Neuronal stem cell (in vitro differentiated cells): ENCODE measurements around the gene MCUB.

Experiments used
- DNase-seq: peaks from one replicate; pipeline ENCODE4 v3.0.0-alpha.2; 2013; ENCODE audit warnings: low spot score
- H2AFZ ChIP-seq: one replicate; pipeline ENCODE4 v1.6.1; 2013; ENCODE audit warnings: mild to moderate bottlenecking, low read length, inconsistent platforms
- H2AK5ac ChIP-seq: 2 replicates; pipeline ENCODE4 v1.6.1; 2013; ENCODE audit warnings: low read depth, mild to moderate bottlenecking, inconsistent platforms, low read length, moderate library complexity, mixed read lengths
- H2BK120ac ChIP-seq: 2 replicates; pipeline ENCODE4 v1.6.1; 2013; ENCODE audit warnings: low read depth, mild to moderate bottlenecking, inconsistent platforms, low read length, moderate library complexity, mixed read lengths
- H2BK12ac ChIP-seq: one replicate; pipeline ENCODE4 v1.6.1; 2013; ENCODE audit warnings: low read length, inconsistent platforms
- H2BK15ac ChIP-seq: 2 replicates; pipeline ENCODE4 v1.6.1; 2013; ENCODE audit warnings: mild to moderate bottlenecking, low read length, inconsistent platforms, mixed read lengths
- H2BK5ac ChIP-seq: one replicate; pipeline ENCODE4 v1.6.1; 2013; ENCODE audit warnings: inconsistent platforms, mild to moderate bottlenecking, low read length, moderate library complexity
- H3K14ac ChIP-seq: one replicate; pipeline ENCODE4 v1.6.1; 2013; ENCODE audit warnings: low read length, inconsistent platforms
- H3K18ac ChIP-seq: 2 replicates; pipeline ENCODE4 v1.6.1; 2013; ENCODE audit warnings: low read length, inconsistent platforms
- H3K23ac ChIP-seq: 2 replicates; pipeline ENCODE4 v1.6.1; 2013; ENCODE audit warnings: low read depth, mild to moderate bottlenecking, mixed read lengths, low read length, inconsistent platforms; ENCODE audit not compliant: poor library complexity
- H3K27ac ChIP-seq: replicated peaks from 3 replicates; pipeline ENCODE4 v1.5.1; 2013; ENCODE audit warnings: low read length, inconsistent platforms
- H3K27me3 ChIP-seq, 3 experiments: 2 replicates each; pipeline ENCODE4 v1.6.1; 2013; ENCODE audit warnings: low read length in 3 of 3, mild to moderate bottlenecking in 2 of 3, inconsistent platforms in 1 of 3, low read depth in 1 of 3, mixed read lengths in 1 of 3, moderate library complexity in 1 of 3; ENCODE audit not compliant: control insufficient read depth in 3 of 3, insufficient read depth in 3 of 3
- H3K36me3 ChIP-seq, 2 donors: replicated peaks in 1 of 2; 2 replicates each; pipeline ENCODE4 v1.6.1; 2013; ENCODE audit warnings: low read length in 2 of 2; ENCODE audit not compliant: control insufficient read depth in 2 of 2, insufficient read depth in 2 of 2
- H3K4ac ChIP-seq: 2 replicates; pipeline ENCODE4 v1.6.1; 2013; ENCODE audit warnings: inconsistent platforms, mild to moderate bottlenecking, low read length, moderate library complexity
- H3K4me1 ChIP-seq, 2 donors: 1 replicate in 1 of 2; 2 replicates in 1 of 2; pipeline ENCODE4 v1.6.1; 2013; ENCODE audit warnings: low read length in 2 of 2, low read depth in 1 of 2; ENCODE audit not compliant: control insufficient read depth in 2 of 2, insufficient read depth in 1 of 2
- H3K4me2 ChIP-seq: one replicate; pipeline ENCODE4 v1.6.1; 2013; ENCODE audit warnings: mild to moderate bottlenecking, low read length, inconsistent platforms; ENCODE audit not compliant: insufficient read depth, poor library complexity, severe bottlenecking
- H3K4me3 ChIP-seq, 2 donors: 2 replicates each; pipeline ENCODE4 v1.5.1; 2013; ENCODE audit warnings: low read length in 2 of 2, mild to moderate bottlenecking in 2 of 2, inconsistent platforms in 1 of 2, moderate library complexity in 1 of 2
- H3K79me1 ChIP-seq: one replicate; pipeline ENCODE4 v1.6.1; 2013; ENCODE audit warnings: low read depth, mild to moderate bottlenecking, inconsistent platforms, low read length, moderate library complexity
- H3K9ac ChIP-seq: one replicate; pipeline ENCODE4 v1.6.1; 2013; ENCODE audit warnings: mild to moderate bottlenecking, low read depth, low read length, inconsistent platforms; ENCODE audit not compliant: poor library complexity
- H3K9me3 ChIP-seq, 2 donors: replicated peaks in 1 of 2; 2 replicates each; pipeline versions ENCODE3 to v1.6.1; 2013; ENCODE audit warnings: low read length in 2 of 2, mild to moderate bottlenecking in 2 of 2, inconsistent platforms in 1 of 2, low read depth in 1 of 2, mixed read lengths in 1 of 2, moderate library complexity in 1 of 2; ENCODE audit not compliant: control insufficient read depth in 2 of 2, insufficient read depth in 1 of 2
- H4K8ac ChIP-seq: one replicate; pipeline ENCODE4 v1.6.1; 2013; ENCODE audit warnings: low read depth, mild to moderate bottlenecking, inconsistent platforms, low read length, moderate library complexity
- H4K91ac ChIP-seq: one replicate; pipeline ENCODE4 v1.6.1; 2013; ENCODE audit warnings: low read length, low read depth, mild to moderate bottlenecking, inconsistent platforms; ENCODE audit not compliant: poor library complexity
- WGBS, 2 donors: extraction: QIAGEN DNeasy Blood & Tissue Kit; methylation state at CpG; one replicate each; pipeline ENCODE4 v1.1.7; 2013; ENCODE audit warnings: missing lambda C conversion rate in 2 of 2, mixed read lengths in 1 of 2; ENCODE audit not compliant: insufficient read length in 2 of 2, insufficient replicate concordance in 1 of 2; ENCODE audit errors: extremely low coverage in 2 of 2; 5-methylcytosine and 5-hydroxymethylcytosine counted together

Gene MCUB

DNA sequence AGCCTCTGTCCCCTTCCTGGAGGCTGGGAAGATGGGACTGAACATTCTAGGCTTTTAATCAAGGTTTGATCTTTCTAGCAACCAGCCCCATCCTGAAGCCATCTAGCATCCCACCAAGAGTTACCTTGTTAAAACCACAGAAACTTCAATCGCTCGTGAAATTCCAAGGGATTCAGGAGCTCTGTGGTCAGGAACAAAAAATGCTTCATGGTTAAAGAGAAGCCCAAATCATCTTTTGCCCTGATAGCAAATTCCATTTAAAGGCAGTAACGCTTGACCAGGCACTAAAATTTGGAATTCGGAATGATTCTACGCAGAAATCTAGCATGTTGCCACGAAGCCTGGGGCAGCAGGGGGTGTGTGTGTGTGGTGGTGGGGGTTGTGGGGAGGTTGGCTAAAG is 95.3 kb downstream of the MCUB start:
- no peak overlapping the region for H3K4me3 ChIP-seq
- no peak overlapping the region for H3K27ac ChIP-seq
- no peak overlapping the region for H2BK120ac ChIP-seq
- H2AFZ ChIP-seq, result no peak overlapping the region
- H3K79me1 ChIP-seq, result no peaks in the 10 kb centered on the region
- H3K4me1 ChIP-seq, result no peaks in the 10 kb centered on the region
- H2BK5ac ChIP-seq, result no peak overlapping the region
- H2BK12ac ChIP-seq, result no peak overlapping the region
- H4K8ac ChIP-seq, result no peak overlapping the region
- no peak overlapping the region for H3K23ac ChIP-seq
- peaks cover 0 to 3% of the 10 kb centered on the region in 2 donors for H3K36me3 ChIP-seq
- H2AK5ac ChIP-seq, result no peak overlapping the region
- DNase-seq, result no peak
- no peaks in the 10 kb centered on the region for H3K27me3 ChIP-seq
- H3K4ac ChIP-seq, result no peak overlapping the region
- no peak overlapping the region for H4K91ac ChIP-seq
- H2BK15ac ChIP-seq, result no peak overlapping the region
- H3K18ac ChIP-seq, result no peak overlapping the region
- no peak overlapping the region for H3K4me2 ChIP-seq
- H3K14ac ChIP-seq, result no peak overlapping the region
- H3K9ac ChIP-seq, result no peak overlapping the region
- H3K9me3 ChIP-seq, result peaks cover 2 to 3% of the 10 kb centered on the region in 2 donors
- WGBS, 2 donors, result no CpG with 5 or more reads among the region's 6 CpGs

DNA sequence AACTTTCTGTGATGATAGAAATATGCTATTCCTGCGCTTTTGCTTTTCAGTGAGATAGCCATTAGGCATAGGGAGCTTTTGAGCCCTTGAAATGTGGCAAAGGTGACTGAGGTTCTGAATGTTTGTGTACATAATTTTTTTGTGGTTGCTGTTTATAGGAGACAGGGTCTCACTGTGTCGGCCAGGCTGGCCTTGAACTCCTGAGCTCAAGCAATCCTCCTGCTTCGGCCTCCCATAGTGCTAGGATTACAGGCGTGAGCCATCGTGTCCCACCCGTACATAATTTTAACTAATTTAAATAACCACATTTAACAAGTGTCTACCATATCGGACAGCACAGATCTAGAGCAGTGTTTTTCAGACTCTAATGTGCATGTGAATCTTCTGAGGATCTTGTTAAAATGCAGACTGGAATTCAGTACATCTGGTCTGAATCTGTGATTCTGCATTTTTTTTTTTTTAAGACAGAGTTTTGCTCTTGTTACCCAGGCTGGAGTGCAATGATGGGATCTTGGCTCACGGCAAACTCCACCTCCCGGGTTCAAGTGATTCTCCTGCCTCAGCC is 97.9 kb downstream of the MCUB start:
- peaks cover 0 to 4% of the 10 kb centered on the region in 2 donors for H3K4me1 ChIP-seq

DNA sequence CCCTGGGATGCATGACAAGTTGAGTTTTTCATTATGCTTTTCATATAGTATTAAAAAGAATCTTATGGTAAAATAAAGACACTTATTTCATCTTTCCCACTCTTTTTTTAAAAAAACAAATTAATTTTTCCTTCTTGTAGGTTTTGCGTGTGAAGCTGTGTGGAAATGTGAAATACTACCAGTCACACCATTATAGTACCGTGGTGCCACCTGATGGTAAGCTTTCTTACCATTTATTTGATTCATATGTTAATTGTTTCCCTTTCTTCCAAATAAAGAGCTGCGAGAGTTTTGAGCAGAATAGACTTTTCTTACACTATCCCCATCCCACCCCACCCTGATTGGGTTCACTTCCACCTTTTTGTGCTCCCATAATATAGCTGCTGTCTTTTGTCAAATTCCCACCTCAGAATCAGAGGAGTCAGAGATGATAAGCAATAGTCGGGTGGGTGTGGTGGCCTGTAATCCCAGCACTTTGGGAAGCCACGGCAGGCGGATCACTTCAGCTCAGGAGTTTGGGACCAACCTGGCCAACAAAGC is 98.9 kb downstream of the MCUB start:
- WGBS, 2 donors, result no CpG with 5 or more reads among the region's 6 CpGs
- no peak for DNase-seq
- no peak overlapping the region for H3K4me2 ChIP-seq

More for the DNA sequence above, 97.9 kb downstream of the MCUB start:
- DNase-seq, result no peak
- no peak overlapping the region for H3K27ac ChIP-seq
- H2AK5ac ChIP-seq, result no peak overlapping the region
- no peak overlapping the region for H3K9ac ChIP-seq
- no peaks in the 10 kb centered on the region for H3K27me3 ChIP-seq
- WGBS, 2 donors, result no CpG with 5 or more reads among the region's 9 CpGs
- H2BK5ac ChIP-seq, result no peak overlapping the region
- no peak overlapping the region for H2BK12ac ChIP-seq
- H3K14ac ChIP-seq, result no peak overlapping the region
- no peak overlapping the region for H4K8ac ChIP-seq
- H2BK120ac ChIP-seq, result no peak overlapping the region
- no peak overlapping the region for H4K91ac ChIP-seq
- no peak overlapping the region for H3K4me2 ChIP-seq
- no peaks in the 10 kb centered on the region for H3K36me3 ChIP-seq
- H3K79me1 ChIP-seq, result no peaks in the 10 kb centered on the region
- H3K4ac ChIP-seq, result no peak overlapping the region
- H2AFZ ChIP-seq, result no peak overlapping the region
- no peaks in the 10 kb centered on the region for H3K9me3 ChIP-seq
- no peak overlapping the region for H2BK15ac ChIP-seq
- H3K23ac ChIP-seq, result no peak overlapping the region
- no peak overlapping the region for H3K18ac ChIP-seq
- no peak overlapping the region for H3K4me3 ChIP-seq

GRCh38 chr4:109662116-109662515 is 102.1 kb downstream of the MCUB start:
- H3K18ac ChIP-seq, result no peak overlapping the region
- no peak overlapping the region for H3K4me3 ChIP-seq
- H3K27me3 ChIP-seq, result no peaks in the 10 kb centered on the region
- no peak overlapping the region for H2BK5ac ChIP-seq
- no peak overlapping the region for H2BK120ac ChIP-seq
- H3K4ac ChIP-seq, result no peak overlapping the region
- H3K4me1 ChIP-seq, result peaks cover 0 to 7% of the 10 kb centered on the region in 2 donors
- no peaks in the 10 kb centered on the region for H3K79me1 ChIP-seq
- no peak overlapping the region for H2AK5ac ChIP-seq
- H2AFZ ChIP-seq, result no peak overlapping the region
- no peak overlapping the region for H3K27ac ChIP-seq
- H2BK15ac ChIP-seq, result no peak overlapping the region
- no peak overlapping the region for H3K14ac ChIP-seq
- no peak overlapping the region for H3K23ac ChIP-seq
- no peak overlapping the region for H3K9ac ChIP-seq
- WGBS, 2 donors, result no CpG with 5 or more reads among the region's 2 CpGs
- no peak overlapping the region for H4K8ac ChIP-seq
- no peak overlapping the region for H2BK12ac ChIP-seq
- no peaks in the 10 kb centered on the region for H3K9me3 ChIP-seq
- no peak overlapping the region for H4K91ac ChIP-seq
- H3K4me2 ChIP-seq, result no peak overlapping the region
- DNase-seq, result no peak
- peaks cover 0 to 3% of the 10 kb centered on the region in 2 donors for H3K36me3 ChIP-seq

More for the DNA sequence above, 98.9 kb downstream of the MCUB start:
- Histone ChIP-seq H2AFZ (no peak overlapping the region), H3K23ac (no peak overlapping the region), H3K9me3 (no peaks in the 10 kb centered on the region), H3K4me3 (no peak overlapping the region), H4K8ac (no peak overlapping the region), H2BK15ac (no peak overlapping the region), H3K4me1 (peaks cover 0 to 7% of the 10 kb centered on the region in 2 donors), H2AK5ac (no peak overlapping the region), H3K14ac (no peak overlapping the region), H2BK5ac (no peak overlapping the region), H3K27me3 (no peaks in the 10 kb centered on the region), H3K27ac (no peak overlapping the region), H3K18ac (no peak overlapping the region), H2BK12ac (no peak overlapping the region), H3K4ac (no peak overlapping the region), H3K36me3 (peaks cover 0 to 3% of the 10 kb centered on the region in 2 donors), H3K9ac (no peak overlapping the region), H2BK120ac (no peak overlapping the region), H3K79me1 (no peaks in the 10 kb centered on the region), H4K91ac (no peak overlapping the region)
